AG08396 (cell line): ENCODE measurements around the gene SCUBE1.

Experiments used
- DNase-seq: peaks from one replicate; pipeline ENCODE4 v3.0.0; 2012; ENCODE audit warnings: low spot score, mixed read lengths

The SCUBE1 gene

DNA sequence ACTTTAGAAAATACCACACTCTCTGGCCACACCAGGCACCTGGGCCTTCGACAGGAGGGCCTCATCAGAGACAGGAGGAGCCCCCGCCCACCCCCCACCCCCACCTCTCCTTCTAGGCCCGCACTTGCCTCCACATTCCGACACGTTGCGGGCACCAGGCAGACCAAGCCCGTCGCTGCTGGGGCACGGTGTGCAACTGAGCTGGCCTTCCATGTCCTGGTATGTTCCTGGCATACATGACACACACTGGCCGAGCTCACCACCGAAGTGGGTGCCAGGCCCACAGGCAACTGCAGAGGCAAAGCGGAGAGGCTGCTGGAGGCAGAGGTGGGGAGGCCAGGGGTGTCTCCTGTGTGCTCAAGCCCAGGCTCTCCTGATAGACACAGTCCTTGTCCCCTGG lies 129.2 kb downstream of the SCUBE1 start:
- DNase-seq = no peak

DNA sequence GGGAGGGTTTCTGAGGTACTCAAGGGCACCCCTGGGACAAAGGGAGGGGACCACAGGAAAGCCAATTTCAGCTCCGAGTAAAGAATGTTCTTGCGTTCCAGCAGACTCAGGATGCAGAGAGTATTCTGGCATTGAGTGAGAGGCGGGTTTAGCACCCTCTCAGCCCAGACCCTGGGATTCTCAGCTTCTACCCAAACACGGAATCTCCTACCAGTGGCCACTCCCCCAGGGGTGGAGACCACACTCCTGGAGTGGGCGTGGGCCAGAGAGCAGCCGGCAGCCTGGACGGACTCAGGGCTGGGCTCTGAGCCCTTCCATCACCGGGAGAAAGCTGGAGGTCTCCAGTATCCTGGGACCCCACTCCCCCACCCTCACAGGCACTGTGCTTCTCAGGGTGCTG lies 130.1 kb downstream of the SCUBE1 start:
- no peak for DNase-seq

DNA sequence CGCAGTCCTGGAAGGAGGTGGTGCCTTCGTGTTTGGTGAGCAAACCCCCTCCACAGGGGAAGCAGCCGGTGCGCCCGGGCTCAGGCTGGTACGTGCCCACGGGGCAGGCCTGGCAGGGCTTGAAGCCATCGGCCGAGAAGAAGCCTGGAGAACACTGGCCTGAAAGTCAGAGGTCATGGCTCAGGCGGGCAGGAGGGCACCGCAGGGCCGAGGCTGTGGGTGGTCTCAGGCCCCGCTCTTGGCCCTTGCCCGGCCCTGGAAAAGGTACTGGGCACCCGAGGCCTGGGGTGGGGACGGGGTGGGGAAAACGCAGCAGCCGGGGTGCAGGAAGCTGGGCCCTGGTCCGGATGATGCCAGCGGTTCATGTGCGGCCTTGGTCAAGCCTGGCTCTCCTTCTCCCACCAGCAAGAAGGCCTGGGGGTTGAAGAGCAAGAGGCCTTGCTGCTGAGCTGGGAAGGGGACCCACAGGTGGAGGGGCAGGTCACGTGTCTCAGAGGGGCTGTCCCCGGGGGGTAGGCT lies 130.7 kb downstream of the SCUBE1 start:
- DNase-seq = no peak

DNA sequence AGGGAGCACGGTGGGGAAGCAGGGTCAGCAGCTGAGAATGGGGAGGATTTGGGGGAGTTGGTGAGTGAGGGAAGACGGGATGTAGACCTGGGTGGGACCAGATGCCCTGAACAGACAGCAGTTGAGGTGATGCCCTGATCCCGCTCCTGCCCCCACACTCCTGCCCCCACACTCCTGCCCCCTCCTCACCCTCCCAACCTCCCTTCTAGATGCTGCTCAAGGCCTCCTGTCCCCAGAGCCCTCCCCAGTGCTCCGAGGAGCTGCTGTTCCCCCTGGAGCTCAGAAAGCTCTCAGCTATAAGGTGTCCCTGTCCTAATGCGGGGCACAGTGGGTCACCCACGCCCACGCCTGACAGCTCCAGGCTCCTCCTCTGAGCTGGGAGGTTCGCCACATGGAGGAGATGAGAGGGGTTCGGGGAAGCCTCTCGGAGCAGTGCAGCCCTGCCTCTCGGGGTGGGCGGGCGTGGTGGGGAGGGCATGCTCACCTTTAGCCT lies 131.2 kb downstream of the SCUBE1 start:
- no peak for DNase-seq

DNA sequence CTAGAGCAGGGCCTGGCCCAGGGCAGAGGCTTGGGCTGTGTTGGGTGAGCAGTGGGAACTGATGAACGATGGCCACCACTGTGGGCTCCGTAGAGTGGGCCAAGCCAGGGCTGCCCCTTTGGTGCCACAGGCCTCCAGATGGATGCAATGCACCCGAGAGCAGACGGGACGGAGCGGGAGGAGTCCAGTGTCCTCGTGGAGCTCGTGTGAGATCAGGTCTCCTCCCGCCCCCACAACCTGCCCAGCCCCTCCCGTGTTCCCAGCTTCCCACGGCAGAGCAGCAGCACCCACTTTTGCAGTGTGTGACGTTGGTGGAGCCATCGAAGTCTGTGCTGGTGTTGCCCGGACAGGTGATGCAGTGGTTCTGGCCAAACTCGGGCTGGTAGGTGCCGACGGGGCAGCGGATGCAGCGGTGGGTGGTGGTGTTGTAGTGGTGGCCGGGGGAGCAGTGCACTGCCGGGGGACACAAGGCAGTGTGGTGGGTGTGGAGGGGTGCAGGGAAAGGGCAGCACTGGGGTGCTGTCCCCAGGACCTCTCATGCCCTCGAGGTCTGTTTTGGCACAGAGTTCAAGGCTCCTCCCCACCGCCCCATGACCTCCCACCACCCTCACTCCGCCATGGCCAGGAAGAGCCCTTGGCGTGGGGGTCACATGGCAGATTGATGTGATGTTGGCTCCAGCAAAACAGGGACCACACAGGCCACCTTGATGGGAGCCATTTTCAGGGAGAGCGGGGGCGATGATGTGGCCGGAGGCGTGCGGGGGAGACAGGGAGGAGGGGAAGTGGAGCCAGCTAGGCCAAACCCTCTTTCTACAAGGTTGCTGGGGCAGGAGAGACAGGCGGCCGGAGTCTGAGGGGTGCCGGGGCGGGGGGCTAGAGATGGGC lies 132.3 kb downstream of the SCUBE1 start:
- no peak for DNase-seq

DNA sequence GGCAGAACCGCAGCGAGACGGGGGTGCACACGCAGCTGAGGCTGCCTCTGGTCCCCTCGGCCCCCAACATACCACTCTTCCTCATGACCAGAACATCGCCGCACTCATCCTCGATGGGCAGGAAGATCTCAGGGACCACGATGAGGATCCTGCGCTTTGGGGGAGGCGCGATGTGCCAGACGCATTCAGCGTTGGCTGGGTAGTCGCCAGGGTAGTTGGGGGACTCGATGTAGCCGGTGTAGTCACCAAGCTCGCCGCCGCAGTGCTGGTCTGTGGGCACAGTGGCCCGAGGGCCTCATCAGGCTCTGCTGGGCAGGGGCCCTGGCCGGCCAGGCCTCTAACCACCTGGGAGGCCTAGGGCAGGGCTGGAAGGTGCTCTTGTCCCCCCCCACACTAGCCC lies 133.2 kb downstream of the SCUBE1 start:
- DNase-seq = no peak

DNA sequence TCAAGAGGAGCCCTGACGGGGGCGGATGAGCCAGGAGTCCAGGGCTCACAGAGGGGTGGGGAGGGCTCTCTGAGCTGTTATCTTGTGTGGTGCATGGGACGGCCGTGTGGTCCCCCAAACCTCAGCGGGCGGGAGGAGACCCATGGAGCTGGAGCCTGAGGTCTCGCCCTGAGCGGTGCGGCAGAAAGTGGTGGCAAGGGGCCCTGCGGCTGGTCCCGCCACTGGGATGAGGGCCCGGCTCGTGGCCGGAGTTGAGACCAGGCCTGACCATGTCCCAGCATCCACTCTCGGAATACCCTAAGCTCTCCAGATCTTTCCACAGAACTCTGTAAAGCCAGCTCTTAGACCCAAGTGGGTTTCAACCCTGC lies 133.7 kb downstream of the SCUBE1 start:
- DNase-seq = no peak

DNA sequence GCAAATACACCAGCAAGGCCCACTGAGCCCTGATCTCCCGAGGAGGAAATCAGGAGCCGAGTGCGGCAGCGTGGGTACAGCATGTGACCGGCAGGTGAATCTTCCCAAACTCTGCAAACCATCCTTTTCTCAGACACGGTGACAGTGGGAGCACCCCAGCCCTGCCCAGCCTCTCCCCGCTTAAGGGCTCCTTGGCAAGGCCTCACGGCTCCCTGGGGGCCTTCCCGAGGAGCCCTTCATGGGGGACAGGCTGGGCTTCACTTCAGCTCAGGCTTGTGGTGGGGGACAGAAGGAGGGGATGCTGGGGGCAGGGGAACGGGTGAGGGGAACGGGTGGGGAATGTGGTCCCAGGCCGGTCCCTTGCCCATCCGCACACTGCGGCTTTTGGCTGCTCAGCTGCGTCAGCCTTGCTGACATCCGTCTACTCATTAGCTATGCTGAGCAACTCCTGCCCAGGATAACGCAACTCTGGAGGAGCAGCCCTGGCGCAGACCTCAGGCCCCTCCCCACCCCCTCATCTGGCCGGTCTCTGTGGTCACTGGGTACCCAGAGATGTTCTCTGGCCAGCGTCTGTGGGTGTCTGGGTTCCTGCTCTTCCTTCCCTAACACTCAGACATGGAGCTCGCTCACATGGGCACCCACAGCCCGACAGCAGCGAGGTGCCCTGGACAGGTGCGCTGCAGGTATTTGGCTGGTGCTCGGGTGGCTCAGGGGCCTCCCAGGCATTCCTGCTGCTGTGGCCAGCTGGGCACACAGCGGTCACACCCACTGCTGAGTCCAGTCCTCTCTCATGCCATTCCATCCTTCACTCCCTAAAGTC lies 134.3 kb downstream of the SCUBE1 start:
- DNase-seq = no peak

DNA sequence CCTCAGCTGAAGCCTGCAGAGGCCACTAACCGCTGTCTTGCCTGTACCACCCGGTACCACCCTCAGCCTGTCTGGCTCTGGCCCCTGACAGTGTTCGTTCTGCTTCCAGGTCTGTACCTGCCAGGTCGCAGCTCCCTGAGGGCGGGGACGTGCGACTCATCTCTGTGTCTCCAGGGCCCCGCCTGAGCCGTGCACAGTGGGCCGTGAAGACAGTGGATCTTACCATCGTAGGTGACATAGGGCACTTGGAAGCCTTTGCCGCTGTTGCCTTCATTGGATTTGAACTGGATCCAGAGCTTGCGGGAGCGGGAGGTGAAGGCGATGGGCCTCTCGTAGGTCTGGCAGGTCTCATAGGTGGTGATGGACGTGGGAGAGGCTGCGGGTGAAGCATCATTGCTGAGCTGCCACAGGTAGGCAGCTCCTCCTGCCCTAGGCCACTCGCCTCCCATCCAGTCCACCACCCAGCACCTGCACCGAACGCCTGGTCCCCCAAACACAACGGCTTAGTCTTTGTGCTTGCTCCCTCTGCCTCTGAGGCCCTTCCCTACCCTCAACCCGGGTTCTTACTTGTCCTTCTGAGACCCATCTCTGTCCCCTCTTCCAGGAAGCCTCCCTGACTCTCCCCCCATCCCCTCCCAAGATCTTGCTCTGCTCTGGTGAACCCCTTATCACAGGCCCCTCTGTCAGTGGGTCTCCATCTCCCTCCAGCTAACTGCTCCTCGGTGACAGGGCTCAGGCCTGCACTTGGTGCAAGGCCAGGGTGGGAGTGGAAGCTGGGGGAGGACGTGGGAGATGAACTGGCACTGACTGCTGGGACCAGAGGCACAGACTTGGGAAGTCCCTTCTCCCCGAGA lies 135.1 kb downstream of the SCUBE1 start:
- DNase-seq = no peak

DNA sequence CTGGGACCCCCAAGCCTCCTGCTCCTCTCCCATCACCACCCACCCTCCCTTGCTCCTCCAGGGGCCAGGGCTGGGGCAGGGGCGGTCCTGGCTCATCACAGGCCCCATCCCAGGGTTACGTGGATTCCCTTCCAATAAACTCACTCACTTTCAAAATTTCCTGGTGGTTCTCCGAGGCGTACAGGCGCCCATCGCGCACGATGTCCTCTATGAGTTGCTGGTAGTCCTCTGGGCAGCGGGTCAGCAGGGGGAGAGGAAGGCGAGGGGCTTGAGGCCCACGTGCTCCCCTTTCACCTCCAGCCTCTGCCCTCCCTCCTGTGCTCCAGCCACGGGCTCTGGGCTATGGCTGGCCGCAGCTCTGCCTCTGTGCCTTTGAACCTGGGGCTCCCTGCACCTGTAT lies 135.8 kb downstream of the SCUBE1 start:
- DNase-seq = no peak

DNA sequence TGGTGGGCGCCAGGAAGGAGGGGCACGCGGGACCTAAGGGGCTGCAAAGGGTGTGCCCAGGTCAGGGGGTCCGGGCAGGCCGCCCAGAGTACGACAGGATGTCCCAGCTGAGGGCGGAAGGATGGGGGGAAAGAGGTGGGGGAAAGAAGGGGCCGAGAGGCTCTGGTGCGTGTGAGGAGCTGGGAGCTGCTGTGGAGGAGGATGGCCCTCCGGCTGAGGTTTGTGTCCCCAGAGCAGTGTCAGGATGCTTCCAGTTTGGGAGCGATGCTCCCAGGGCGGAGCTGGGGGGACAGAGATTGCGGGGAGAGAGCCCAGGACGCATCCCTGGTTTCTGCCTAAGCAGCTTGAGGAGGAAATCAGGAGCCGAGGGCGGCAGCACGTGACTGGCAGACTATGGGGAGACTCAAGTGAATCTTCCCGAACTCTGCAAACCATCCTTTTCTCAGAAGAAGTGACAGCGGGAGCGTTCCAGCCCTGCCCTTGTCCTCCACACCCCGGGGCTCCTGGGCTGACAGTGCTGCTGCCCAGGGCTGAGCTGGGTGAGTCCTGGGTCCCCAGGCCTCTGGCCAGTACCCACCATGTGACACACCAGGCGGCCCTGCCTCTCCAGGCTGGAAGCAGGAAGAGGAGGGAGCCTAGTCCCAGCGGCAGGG lies 136.5 kb downstream of the SCUBE1 start:
- DNase-seq = no peak

DNA sequence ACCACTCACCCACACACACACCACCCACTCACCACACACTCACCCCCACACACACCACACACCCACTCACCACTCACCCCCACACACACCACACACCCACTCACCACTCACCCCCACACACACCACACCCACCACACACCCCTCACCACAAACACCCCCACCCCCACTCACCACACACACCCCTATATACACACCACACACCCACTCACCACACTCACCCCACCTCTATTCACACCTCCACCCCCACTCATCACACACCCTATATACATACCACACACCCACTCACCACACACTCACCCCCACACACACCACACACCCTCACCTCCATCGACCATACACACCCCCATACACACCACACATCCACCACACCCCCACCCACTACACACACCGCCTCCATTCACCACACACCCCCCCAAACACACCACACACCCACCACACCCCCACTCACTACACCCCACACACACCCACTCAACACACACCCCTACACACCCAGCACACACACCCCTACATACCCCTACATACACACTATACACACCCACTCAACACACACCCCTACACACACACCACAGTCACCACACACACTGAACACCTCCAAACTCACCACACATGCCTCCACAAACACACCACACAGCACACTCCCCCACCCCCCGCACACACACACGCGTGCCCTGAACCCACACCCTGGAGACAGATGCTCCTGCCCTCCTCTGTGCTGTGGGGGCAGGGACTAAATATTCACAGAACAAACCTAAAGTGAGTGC lies 137.2 kb downstream of the SCUBE1 start:
- no peak for DNase-seq

DNA sequence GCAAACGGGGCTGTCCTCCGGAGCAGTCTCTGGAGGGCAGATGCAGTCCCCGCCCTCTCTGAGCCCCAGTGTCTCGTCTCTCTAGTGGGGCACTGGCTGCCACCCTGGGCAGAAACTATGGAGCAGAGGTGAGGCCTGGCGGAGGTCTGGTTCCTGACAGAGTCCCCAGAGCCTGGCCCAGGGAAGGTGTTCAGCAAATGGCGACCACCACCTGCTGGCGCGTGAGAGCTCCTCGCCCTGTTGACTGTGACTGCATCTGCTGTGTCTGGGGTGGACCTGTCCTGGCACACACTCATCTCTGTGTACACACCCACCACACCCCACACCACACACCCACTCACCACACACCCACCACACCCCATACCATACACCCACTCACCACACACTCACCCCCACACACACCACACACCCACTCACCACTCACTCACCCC lies 137.9 kb downstream of the SCUBE1 start:
- DNase-seq = no peak

DNA sequence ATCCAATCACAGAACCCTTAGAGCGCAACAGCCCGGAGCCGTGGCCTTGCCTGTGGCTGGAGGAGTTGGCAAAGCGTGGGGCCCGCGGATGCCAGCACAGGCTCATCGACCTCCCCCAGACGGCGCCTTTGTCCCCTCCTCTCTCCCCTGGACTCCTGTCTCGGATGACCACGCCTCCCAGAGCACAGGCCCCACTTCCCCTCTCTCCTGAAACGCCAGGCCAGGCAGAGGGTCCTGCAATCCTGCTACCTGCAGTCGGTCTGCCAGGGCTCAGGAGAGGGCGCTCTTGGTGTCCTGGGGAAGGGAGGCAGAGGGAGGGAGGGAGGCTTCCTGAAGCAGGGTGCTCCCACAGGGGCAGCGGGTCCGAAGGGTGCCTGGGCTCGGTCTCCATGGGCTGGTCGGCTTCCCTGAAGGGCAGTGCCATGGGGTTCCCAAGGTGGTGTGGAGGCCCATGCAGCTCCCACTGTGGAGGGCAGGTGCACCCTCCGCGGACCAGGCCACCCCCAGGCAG lies 139.6 kb downstream of the SCUBE1 start:
- no peak for DNase-seq

DNA sequence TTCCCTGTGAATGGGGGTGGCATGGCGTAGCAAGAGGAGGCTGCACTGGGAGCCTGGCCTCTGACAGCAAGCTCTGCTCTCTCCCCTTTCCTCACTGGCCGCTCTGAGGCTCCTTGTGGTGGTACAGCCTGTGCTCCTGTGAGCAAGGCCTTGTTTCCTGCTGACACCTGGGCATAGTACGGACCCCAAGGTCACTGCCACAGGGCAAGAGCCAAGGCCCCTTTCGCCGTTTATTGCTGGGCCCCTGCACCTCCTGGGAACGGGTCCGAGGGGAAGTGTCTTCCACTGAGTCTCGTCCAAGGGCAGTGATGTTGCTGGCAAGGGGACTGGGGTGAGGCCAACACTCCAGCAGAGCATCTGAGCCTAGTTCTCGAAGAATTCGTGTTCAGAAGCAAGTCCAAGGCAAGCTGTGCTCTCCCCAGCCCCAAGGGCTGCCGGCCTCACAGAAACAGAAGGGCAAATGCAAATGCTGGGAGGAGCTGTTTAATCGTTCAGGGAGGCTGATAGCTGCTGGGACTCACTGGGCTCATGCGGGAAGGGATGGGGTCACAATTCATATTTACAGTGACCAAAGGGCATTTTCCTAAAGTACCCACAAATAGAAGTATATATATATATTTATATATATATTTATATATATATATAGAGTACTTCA lies 140.3 kb downstream of the SCUBE1 start:
- DNase-seq = no peak

DNA sequence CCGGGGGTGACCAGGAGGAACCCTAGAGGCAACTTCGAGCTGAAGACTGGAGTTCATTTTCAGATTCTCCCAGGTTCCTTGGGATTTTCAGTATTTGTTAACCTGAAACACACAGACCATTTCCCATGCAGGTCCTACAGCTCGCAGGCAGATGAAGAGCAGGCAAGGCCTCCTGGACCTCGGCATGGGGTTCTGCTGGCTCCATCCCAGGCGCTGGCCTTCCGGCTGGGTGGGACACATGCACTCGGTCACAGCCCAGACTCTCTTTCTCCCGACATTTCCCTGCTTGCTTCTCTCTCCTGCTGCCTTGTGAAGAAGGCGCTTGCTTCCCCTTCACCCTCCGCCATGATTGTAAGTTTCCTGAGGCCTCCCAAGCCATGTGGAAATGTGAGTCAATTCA lies 140.8 kb downstream of the SCUBE1 start:
- no peak for DNase-seq

DNA sequence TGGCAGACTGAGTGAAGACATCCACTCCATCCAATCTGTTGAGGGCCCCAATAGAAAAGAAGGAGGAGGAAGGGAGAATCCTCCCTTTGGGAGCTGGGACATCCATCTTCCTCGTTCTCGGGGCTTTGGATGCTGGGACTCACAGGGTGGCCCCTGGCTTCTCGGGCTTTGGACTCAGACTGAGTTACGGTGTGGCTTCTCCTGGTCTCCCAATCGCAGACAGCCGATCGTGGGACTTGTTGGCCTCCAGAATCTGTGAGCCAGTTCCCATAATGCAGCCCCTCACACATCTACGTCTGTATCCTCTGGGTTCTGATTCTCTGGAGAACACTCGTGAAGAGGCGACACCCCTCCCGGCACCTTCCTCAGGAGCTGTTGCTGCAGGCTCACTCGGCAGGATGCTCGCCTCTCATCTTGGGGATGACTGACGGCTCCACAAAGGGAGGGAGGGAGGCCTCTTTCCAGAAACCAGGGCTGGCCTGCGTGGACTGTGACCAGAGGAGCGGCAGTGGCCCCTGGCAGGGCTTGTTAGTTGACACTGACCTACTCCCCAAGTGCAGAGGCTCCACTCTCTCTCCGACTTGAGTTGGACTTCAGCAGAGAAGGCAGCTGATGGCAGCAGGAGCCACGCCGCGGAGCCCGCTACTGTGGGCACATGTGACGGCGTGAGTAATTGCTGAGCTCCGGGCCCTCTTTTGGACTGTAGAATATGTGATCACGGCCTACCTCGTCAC lies 141.5 kb downstream of the SCUBE1 start:
- DNase-seq = no peak

DNA sequence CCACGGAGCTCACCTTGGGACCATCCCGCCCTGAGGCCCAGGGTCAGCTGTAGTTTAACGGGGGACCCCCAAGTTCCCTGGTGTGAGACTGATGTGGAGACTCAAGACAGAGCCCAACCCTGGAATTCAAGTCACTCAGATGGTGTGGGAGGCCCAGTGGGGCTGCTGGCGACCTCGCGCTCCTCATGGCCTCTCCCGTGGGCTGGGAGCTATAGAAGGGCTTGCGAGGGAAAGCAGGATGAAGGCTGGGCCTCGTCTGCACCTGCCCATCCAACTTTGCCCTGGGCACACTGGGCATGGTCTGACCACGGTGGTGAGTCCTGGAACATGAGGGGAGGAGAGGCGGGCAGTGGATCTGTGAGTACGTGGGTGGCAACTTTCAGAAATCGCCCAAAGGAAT lies 142.6 kb downstream of the SCUBE1 start:
- no peak for DNase-seq

DNA sequence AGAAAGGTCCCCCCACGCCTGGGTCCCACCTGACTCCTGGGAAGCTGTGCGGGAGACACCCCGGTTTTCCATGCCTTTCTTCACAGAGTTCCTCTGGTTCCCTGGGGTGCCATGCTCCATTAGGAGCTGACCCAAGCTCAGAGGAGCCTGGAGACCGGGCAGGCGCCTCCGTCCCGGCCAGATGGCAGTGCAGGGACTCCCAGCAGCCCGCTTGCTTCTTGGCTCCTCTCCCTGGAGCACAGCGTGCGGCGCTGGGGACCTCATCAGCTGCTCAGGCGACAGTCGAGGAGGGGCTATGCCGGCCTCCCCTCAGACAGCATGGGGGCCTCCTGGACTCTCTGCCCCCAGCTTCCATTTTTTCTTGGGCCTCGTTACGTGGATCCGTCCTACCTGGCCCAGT lies 143.1 kb downstream of the SCUBE1 start:
- no peak for DNase-seq
